ENCODE measurements around the gene KLHL22.

DNA sequence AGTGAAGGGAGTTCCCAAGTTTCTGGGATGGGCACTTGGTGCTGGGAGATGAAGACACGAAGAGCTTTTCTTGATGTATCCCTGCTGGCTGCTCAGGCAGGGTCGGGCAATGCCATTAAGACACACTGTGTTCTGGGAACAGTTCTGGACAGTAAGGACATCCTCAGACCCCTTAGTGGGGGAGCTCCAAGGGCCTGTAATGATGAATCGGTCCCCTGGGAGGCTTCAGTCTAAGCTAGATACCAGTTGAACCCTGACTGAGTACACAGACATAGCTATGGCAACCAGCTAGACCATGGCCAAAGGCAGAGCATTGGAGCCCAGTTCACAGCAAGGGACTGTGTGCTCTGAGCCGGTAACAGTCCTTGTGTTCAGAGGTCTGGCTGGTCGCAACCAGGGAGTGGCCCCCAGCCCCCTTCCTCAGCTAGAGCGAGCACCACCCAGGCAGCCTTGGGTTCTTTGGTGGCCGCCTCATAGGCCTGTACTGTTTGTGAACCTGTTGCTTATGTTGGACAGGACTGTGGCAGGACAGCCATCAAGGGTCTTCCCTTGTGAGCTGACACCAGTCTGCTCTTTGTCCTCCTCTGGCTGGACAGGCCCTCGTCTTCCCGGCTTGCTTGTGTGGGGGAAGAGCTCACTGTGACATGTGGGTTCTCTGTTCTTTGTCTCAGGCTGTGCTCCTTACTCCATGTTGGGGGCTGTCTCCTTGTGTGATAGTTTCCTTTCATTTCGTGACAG is 36.8 kb upstream of the KLHL22 start:
- TF ChIP-seq, protein P1, sequence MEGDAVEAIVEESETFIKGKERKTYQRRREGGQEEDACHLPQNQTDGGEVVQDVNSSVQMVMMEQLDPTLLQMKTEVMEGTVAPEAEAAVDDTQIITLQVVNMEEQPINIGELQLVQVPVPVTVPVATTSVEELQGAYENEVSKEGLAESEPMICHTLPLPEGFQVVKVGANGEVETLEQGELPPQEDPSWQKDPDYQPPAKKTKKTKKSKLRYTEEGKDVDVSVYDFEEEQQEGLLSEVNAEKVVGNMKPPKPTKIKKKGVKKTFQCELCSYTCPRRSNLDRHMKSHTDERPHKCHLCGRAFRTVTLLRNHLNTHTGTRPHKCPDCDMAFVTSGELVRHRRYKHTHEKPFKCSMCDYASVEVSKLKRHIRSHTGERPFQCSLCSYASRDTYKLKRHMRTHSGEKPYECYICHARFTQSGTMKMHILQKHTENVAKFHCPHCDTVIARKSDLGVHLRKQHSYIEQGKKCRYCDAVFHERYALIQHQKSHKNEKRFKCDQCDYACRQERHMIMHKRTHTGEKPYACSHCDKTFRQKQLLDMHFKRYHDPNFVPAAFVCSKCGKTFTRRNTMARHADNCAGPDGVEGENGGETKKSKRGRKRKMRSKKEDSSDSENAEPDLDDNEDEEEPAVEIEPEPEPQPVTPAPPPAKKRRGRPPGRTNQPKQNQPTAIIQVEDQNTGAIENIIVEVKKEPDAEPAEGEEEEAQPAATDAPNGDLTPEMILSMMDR (IDR thresholded peaks at IDR 0.05; ENCODE audit: low read depth, low read length, poor library complexity, severe bottlenecking): no peak
- TF ChIP-seq EZH2phosphoT487 (IDR thresholded peaks at IDR 0.05; ENCODE audit: borderline replicate concordance, low read length): no peak

Measured in DOHH2 (cell line).